Heart left ventricle (tissue), 16 donors: ENCODE results near the gene KCNC3. TPM values are rescaled to one million over a fixed set of nuclear protein-coding genes. Genes with fewer than 3 reads are reported as not detected.

ENCODE experiments used
- ATAC-seq, 4 donors: fragments of 200-7000 bp; cut with Tn5 transposase; one replicate each; pipeline ENCODE4 v1.9.1; 2020 to 2022; ENCODE audit warnings: moderate library complexity in 4 of 4, mild to moderate bottlenecking in 3 of 4, moderate number of reproducible peaks in 1 of 4
- DNase-seq, 5 donors: peaks; one replicate each; pipeline ENCODE4 v3.0.0-alpha.2; 2020
- H3K27ac ChIP-seq, 12 donors: fragments of 200-600 bp; sonication (generic) in 4 of 12; one replicate each; pipeline versions ENCODE4 v1.5.0 to v1.8.0; 2016 to 2022; ENCODE audit warnings: mild to moderate bottlenecking in 2 of 12
- H3K27me3 ChIP-seq, 9 donors: fragments of 200-600 bp; sonication (generic) in 2 of 9; one replicate each; pipeline versions ENCODE4 v1.5.1 to v1.8.0; 2016 to 2022; ENCODE audit warnings: mild to moderate bottlenecking in 3 of 9
- H3K36me3 ChIP-seq, 9 donors: fragments of 200-600 bp; sonication (generic) in 2 of 9; one replicate each; pipeline versions ENCODE4 v1.5.0 to v1.8.0; 2018 to 2022; ENCODE audit warnings: mild to moderate bottlenecking in 2 of 9
- H3K4me1 ChIP-seq, 12 donors: fragments of 200-600 bp; sonication (generic) in 4 of 12; one replicate each; pipeline versions ENCODE4 v1.5.0 to v1.8.0; 2016 to 2022; ENCODE audit warnings: mild to moderate bottlenecking in 3 of 12
- H3K4me3 ChIP-seq, 12 donors: fragments of 200-600 bp; sonication (generic) in 4 of 12; one replicate each; pipeline versions ENCODE4 v1.5.0 to v1.8.0; 2017 to 2022; ENCODE audit warnings: mild to moderate bottlenecking in 9 of 12, moderate library complexity in 4 of 12
- H3K9me3 ChIP-seq, 12 donors: fragments of 200-600 bp; sonication (generic) in 4 of 12; one replicate each; pipeline versions ENCODE4 v1.5.0 to v1.8.0; 2016 to 2022; ENCODE audit warnings: mild to moderate bottlenecking in 1 of 12
- CTCF ChIP-seq, 12 donors: fragments of 200-600 bp; sonication (generic) in 4 of 12; IDR thresholded peaks; one replicate each; pipeline versions ENCODE4 v1.5.0 to v1.8.0; 2018 to 2022; ENCODE audit warnings: antibody characterized with exemption in 12 of 12, mild to moderate bottlenecking in 5 of 12
- POLR2A ChIP-seq, 2 donors: fragments of 450-650 bp; IDR thresholded peaks; one replicate each; pipeline ENCODE4 v1.6.1; 2017; ENCODE audit warnings: antibody characterized with exemption in 2 of 2, mild to moderate bottlenecking in 2 of 2, moderate library complexity in 2 of 2
- WGBS, 4 donors: extraction: QIAGEN DNeasy Blood & Tissue Kit in 2 of 4; methylation state at CpG; one replicate each; pipeline versions ENCODE4 v1.1.5 to v1.1.7; 2013 to 2018; 5-methylcytosine and 5-hydroxymethylcytosine counted together
- intact Hi-C, 10 donors: fragments of 100-400 bp; cut with DNase I; formaldehyde crosslinking; loops; one replicate each; pipeline versions ENCODE4 v1.11.1 to v1.14.2; 2022
- polyA plus RNA-seq, 2 donors: library from polyadenylated mRNA; stranded (reverse); fragments of 200-250 nt; gene quantifications; one replicate each; pipeline ENCODE4 v1.2.3, GENCODE V29; 2013
- total RNA-seq, 9 donors: library from RNA; depleted of rRNA in 2 of 9; stranded (reverse); fragments of >200 nt in 2 of 9; fragmentation: NEBNext Ultra II Directional in 3 of 9; extraction: Animal tissue kit (Norgen Biotek cat#: 25700) in 3 of 9; gene quantifications; one replicate each; pipeline versions ENCODE4 v1.1.0 to v1.2.4, GENCODE V29; 2016 to 2023
- donor health status: ischemic (EF 13 %, LVEDD 7.1; RV severe dilation, severe dysfunction).
- donor health status: healthy with polysubstance abuse.
- donor health status: DM: no; HTN: yes; CAD: no.
- donor health status: DM: no; HTN: no; CAD: no.
- donor health status: ischemic (EF 25% LVEDD 6.9; RV normal size, moderate dysfunction).
- donor health status: ischemic (EF 25% LVEDD 5.7; RV mildly dilated, moderate dysfunction).
- donor health status: healthy.
- donor health status: DM: yes; HTN: yes; CAD: no.
- donor health status: ischemic (EF 35%, LVEDD 5.7; RV mildly dilated, moderate dysfunction).
- donor health status: nonischemic (EF 11% LVEDD 7.7; RV severe dilation, severe dysfunction).
- donor health status: DM: yes; HTN: yes; CAD: no.
- donor health status: PGD.
- donor health status: ischemic (EF 29% LVEDD 5.4; RV normal size, mild dysfunction).
- donor health status: nonischemic (EF 23%, LVEDD 6.1; RV moderate dilation, normal function).

Gene KCNC3
- total and polyA plus RNA-seq, 11 donors = 0.87 to 4.4 (median 2.5) TPM

GRCh38 chr19:50273821-50274220, 55.4 kb downstream of the KCNC3 start:
- intact Hi-C loops = no loop called here
- H3K36me3 ChIP-seq = peaks cover 0 to 55% (median 8%) of the 10 kb centered on the region in 9 donors
- TF ChIP-seq POLR2A (IDR thresholded peaks at IDR 0.05) = no peak
- no peak for TF ChIP-seq CTCF (IDR thresholded peaks at IDR 0.05)
- no peak overlapping the region for H3K27ac ChIP-seq
- no peak overlapping the region for H3K4me3 ChIP-seq
- H3K27me3 ChIP-seq = no peaks in the 10 kb centered on the region
- DNase-seq (no peak), ATAC-seq (no peak)
- H3K4me1 ChIP-seq = peaks cover 0 to 4% (median 0%) of the 10 kb centered on the region in 12 donors
- 81 to 91% (median 87%) methylated on average over 7 of the region's 7 CpGs for WGBS, 4 donors
- no peaks in the 10 kb centered on the region for H3K9me3 ChIP-seq

- ATAC-seq (no peak), DNase-seq (no peak)
- Histone ChIP-seq H3K4me1 (peaks cover 0 to 4% (median 0%) of the 10 kb centered on the region in 12 donors), H3K4me3 (no peak overlapping the region), H3K27me3 (no peaks in the 10 kb centered on the region), H3K27ac (no peak overlapping the region), H3K36me3 (peaks cover 0 to 54% (median 8%) of the 10 kb centered on the region in 9 donors), H3K9me3 (no peaks in the 10 kb centered on the region)
- WGBS, 4 donors = 70 to 83% (median 78%) methylated on average over 11 to 14 of the region's 14 CpGs
- intact Hi-C loops = no loop called here
- no peak for TF ChIP-seq POLR2A (IDR thresholded peaks at IDR 0.05)
- no peak for TF ChIP-seq CTCF (IDR thresholded peaks at IDR 0.05)
Observed at GRCh38 chr19:50272263-50272897, 56.8 kb downstream of the KCNC3 start.

- DNase-seq (no peak), ATAC-seq (peak in 1 of 4 donors; percentile 16)
- peaks cover 0 to 32% (median 5%) of the 10 kb centered on the region in 9 donors for H3K36me3 ChIP-seq
- 23 to 36% (median 24%) methylated on average over 2 of the region's 2 CpGs for WGBS, 4 donors
- H3K27me3 ChIP-seq = no peaks in the 10 kb centered on the region
- no peaks in the 10 kb centered on the region for H3K9me3 ChIP-seq
- no peak overlapping the region for H3K4me3 ChIP-seq
- H3K4me1 ChIP-seq = peaks cover 0 to 4% (median 0%) of the 10 kb centered on the region in 12 donors
- intact Hi-C loops = no loop called here
- H3K27ac ChIP-seq = no peak overlapping the region
- TF ChIP-seq POLR2A (IDR thresholded peaks at IDR 0.05) = no peak
Observed at GRCh38 chr19:50269653-50270052, 59.5 kb downstream of the KCNC3 start.

GRCh38 chr19:50268501-50268900, 60.7 kb downstream of the KCNC3 start:
- ATAC-seq = no peak
- intact Hi-C loops = no loop called here

More at GRCh38 chr19:50268501-50268900, 60.7 kb downstream of the KCNC3 start:
- H3K36me3 ChIP-seq = peaks cover 0 to 29% (median 5%) of the 10 kb centered on the region in 9 donors
- DNase-seq = no peak
- no peak for TF ChIP-seq POLR2A (IDR thresholded peaks at IDR 0.05)
- no peak for TF ChIP-seq CTCF (IDR thresholded peaks at IDR 0.05)
- no peaks in the 10 kb centered on the region for H3K27me3 ChIP-seq
- WGBS, 4 donors = 88 to 96% (median 92%) methylated on average over 5 of the region's 5 CpGs
- no peak overlapping the region for H3K4me3 ChIP-seq
- peaks cover 0 to 4% (median 0%) of the 10 kb centered on the region in 12 donors for H3K4me1 ChIP-seq
- H3K9me3 ChIP-seq = no peaks in the 10 kb centered on the region
- H3K27ac ChIP-seq = no peak overlapping the region
